HG03039 (cell line): Measurements from ENCODE around the gene CCDC18.
"Not testable (repeated sequence)": the region's sequence is repeated elsewhere in the genome, so short reads cannot be mapped to it uniquely, and the experiment has no call there.

ENCODE experiments used
- ATAC-seq: cut with Tn5 transposase; IDR thresholded peaks from one replicate; pipeline ENCODE4 v1.9.1; 2021; ENCODE audit warnings: mild to moderate bottlenecking, moderate library complexity; ENCODE audit not compliant: unreplicated experiment

CCDC18 gene

DNA sequence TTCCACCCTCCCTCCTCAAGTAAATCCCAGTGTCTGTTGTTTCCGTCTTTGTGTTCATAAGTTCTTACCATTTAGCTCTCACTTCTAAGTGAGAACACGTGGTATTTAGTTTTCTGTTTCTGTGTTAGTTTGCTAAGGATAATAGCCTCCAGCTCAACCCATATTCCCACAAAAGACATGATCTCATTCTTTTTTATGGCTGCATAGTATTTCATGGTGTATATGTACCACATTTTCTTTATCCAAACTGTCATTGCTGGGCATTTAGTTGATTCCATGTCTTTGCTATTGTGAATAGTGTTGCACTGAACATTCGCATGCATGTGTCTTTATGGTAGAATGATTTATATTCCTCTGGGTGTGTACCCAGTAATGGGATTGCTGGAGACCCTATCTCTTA lies 5.9 kb upstream of the CCDC18 start:
- ATAC-seq = not testable (repeated sequence)

DNA sequence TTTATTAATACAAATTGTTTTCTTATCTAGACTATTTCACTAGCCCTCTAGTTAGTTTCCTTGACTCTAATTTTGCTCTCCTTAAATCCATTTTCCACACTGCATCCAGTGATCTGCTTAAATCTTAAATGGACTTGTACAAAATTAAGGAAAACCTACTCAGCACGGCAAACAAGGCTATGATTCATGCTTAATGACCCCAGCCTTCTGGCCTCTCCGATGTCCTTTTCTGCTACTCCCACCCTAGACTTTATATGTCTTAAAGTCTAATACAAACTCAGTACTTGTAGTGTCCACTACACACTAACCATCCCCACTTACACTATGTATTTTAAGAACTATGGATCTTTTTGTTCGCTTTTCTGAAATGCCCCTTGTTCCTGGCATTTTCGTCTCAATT lies 2.5 kb upstream of the CCDC18 start:
- no peak for ATAC-seq

DNA sequence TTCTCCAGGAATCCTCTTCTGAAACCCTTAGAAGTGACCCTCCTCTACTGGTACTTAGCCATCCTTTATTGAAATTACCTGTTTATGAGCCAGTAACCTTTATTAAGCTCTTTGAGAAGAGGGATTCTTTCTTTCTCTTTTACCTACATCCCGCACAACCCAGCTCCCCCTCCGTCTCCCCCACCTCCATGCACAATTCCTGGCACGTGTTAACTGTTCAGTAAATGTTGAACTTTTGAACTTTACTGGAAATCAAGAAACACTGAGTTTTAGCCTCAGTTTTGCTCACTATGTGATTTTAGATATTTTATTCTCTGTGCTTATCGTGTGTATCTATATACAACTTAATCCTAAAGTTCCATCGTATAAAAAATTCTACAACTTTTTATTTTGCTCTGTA lies 2.1 kb upstream of the CCDC18 start:
- no peak for ATAC-seq

DNA sequence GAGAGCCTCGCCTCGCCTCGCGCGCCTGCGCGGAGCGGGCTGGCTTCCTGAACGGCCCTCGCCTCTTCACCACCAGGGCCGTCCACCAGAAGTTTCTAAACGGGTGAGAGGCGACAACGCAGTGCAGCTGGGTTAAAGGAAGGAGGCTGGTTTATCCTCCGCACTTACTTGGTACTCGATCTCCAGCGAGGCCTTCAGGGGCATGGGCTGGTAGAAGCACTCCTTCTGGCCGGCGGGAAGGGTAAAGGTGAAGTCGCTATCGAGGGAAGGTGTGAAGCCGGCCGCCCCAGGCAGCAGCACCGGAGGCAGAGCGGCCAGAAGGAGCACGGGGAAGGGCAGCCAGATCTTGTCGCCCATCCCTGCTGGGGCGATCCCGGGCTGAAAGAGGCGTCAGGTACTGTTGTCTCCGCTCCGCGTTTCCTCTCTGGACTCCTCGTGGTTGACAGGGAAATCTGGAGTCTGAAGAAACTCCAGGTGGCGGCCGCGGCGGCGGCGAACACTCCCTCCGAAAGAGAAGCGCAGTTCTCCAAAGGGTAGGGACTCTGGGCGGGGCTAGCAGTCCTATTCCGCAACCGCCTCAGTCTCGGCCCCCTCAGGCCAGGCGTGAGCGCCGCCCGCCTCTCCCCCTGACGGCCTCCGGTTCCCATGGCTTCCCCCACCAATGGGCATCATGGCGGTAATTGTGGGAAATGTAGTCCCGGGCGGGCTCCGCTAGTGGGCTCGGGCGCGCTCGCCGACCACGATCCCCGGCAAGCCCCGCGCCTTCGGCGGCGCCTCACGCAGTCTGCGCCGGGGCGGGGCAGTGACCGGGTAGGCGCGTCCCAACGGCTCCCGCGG lies 420 bp upstream of the CCDC18 start, which contains the start of gene TMED5:
TSS of gene TMED5 (minus strand) at position 528 of the 837 bp plus-strand sequence. CDS start at position 357, 171 bp downstream.
- ATAC-seq = peak; percentile 88

DNA sequence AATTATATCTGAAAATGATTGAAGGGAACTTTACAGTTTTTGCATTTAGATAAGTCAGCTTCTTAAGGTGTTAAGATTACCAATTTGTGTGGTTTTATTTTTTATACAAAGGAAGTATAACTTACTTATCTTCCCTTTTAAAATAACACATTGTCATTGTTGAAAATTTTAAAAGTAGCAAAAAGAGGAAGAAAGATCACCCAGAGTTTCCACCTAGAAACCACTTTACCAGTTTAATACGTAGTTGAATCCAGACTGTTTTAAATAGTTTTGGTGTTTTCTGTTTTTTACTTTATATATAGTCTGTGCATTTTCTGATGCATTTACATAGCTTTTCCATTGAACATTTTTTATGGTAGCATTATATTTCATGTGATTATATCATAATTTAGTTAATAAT lies 6.1 kb downstream of the CCDC18 start:
- ATAC-seq = no peak

DNA sequence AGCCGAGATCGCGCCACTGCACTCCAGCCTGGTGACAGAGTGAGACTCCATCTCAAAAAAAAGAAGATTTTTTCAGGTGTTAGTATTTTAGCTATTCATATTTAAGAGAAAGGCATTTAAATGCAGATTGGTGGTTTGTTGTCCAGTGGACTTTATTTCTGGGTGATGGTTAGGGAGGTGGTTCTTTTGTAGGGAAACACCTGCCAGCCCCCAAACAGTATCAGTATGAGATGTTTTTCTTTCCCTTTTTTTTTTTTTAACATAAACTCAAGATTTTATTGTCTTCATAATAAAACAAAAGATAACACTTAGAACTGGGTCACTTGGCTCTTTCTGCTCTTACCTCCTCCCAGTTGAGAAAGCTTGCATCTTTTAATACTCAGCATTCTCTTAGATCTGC lies 9.9 kb downstream of the CCDC18 start:
- ATAC-seq = no peak

DNA sequence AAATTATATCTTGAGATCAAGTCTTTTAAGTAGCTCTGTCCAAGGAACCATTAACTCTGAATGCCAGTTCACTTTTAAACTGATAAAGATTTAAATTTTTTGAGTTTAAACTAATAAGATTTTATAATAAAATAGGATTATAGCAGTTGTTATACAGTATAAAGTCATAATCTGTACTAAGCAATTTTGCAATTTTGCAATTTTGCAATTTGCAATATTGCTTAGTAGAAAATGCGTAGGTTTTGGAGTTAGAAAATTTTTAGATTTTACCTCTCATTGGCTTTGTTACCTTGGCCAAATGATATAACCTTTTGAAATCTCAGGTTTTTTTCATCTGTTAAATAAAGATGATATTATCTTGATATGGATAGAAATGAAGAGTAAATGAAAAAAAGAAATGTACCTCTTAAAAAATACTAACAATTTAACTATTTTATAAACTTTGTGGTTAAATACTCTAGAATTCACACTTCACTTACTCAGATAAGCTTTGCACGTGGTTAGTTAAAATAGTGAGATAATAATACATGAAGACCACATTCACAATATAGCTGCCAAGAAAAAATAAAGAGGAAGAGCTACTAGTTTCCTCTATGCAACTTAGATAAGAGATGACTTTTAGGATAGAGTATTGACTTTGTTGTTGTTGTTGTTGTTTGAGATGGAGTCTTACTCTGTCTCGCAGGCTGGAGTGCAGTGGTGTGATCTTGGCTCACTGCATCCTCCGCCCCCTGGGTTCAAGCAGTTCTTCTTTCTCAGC lies 13.9 kb downstream of the CCDC18 start:
- no peak for ATAC-seq

DNA sequence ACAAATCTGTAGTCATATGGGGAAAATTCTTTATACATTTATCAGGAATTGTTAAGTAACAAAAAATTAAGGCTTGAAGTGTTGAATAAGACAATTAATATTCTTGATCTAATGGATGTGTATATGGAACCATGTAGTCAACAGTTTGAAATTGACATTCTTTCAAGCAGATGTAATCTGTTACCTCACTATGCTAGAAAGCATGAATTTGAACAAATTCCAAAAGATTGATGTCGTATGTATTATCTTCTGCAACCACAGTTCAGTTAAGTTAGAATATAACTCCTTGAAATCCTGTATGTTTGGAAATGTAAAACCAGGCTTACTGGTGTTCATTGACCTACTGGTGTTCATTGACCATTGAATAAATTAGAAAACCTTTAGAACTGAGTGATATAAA lies 16.1 kb downstream of the CCDC18 start:
- no peak for ATAC-seq

DNA sequence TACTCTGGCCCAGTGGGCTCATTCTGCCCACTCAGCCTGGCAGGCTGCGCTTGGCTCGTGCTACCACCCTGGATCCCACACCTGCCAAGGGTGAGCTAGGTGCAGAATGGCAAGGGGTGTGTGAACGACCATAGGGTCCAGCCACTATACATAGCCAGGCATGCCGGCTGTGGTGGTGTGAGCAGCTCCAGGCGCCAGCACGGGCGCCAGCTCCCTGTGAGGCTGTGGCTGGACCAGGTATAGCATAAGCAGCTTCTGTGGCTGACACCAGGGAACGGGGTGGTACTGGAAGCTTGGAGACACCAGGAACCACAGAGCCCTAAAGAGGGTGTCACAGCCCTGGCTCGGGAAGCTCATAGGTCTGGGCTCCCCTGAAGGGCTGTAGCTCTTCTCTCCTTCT lies 18.6 kb downstream of the CCDC18 start:
- ATAC-seq = no peak

DNA sequence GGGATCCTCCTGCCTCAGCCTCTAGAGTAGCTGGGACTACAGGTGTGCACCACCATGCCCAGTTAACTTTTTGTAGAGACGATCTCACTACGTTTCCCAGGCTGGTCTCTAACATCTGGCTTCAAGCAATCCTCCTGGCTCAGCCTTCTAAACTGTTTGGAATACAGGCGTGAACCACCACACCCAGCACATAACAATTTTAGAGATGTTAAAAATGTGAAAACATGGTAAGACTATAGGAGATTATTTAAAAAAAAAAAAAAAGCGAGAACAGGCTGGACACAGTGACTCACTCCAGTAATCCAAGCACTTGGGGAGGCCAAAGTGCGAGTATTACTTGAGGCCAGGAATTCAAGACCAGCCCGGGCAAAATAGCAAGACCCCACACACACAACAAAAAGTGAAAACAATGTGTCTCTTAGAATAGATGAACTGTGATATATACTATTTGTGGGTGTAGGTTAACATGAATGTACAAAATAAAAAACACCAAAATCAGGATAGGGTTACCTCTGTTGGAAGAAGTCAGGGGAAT lies 19.6 kb downstream of the CCDC18 start:
- no peak for ATAC-seq

DNA sequence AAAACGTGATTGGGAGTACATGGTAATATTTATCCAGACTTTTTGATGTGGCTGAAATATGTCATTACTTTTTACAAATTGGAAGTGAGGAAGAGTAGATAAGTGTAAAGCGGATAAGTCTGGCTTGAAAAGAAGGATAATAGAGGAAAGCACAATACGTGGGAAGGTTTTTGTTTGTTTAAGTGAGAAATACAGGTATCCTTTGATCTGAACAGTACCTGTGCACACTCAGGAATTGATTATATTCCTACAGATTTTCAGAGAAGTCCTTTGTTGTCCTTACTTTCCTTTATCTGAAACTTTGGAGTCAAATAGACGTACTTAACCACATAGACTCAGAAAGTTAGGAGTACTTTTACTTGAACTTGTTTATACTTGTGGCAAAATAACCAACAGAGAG lies 20.2 kb downstream of the CCDC18 start:
- no peak for ATAC-seq

DNA sequence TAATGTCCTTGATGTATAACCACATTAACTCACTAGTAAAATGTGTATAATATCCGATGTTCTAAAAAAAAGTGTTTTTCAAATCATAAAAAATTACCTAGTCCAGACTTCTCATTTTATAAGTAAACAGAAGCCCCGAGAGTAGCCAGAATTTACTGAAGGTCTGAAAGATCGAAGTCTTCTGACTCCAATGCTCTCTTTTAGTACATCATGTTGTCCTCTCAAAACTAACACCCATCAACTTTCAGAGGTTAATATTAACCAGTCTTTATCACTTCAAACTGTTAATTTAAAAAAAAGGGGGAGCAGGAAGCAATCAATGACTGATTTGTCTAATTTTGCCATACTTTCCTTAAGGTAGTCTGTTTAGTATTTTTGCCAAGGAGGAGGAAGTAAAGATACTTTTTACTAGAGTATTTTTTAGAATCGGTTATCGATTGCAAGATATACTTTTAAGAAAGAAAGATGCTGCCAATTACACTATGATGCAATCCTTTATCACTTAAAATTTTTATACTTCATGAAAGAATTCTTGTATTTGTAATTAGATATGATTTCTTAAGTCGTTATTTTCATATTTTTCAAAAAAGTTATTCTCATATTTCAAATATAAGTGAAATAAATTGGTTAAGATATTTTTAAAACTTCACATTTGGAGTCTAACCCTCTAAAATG lies 25.5 kb downstream of the CCDC18 start:
- no peak for ATAC-seq

DNA sequence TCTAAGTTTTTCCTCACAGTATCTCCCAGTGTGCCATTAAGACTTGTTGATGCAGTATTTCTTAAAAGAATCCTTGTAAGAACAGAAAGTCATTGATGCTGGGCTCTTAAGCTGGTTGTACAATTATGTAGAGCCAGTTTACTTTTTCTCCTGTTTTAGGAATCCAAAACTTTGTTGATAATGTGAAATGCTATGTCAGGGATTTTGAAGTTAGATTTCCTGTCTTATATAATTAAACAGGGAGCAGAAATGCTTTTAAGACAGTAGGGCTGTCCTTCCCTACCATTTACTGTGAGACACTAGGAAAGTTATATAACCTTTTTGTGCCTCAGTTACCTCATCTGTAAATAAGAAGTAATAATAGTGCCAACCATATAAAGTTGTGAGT lies 26.0 kb downstream of the CCDC18 start:
- ATAC-seq = no peak

DNA sequence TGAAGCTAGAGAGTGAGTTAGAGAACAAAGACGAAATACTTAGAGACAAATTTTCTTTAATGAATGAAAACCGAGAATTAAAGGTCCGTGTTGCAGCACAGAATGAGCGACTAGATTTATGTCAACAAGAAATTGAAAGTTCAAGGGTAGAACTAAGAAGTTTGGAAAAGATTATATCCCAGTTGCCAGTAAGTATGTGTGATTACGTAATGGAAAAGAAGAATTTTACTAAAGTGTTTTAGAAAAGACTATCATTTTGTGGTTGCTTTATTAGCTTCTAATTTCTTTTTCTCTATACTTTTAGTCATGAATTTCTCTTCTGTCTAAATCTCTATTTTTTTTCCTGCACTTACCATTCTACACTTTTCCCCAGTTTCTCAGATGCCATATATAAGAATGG lies 26.7 kb downstream of the CCDC18 start:
- no peak for ATAC-seq

DNA sequence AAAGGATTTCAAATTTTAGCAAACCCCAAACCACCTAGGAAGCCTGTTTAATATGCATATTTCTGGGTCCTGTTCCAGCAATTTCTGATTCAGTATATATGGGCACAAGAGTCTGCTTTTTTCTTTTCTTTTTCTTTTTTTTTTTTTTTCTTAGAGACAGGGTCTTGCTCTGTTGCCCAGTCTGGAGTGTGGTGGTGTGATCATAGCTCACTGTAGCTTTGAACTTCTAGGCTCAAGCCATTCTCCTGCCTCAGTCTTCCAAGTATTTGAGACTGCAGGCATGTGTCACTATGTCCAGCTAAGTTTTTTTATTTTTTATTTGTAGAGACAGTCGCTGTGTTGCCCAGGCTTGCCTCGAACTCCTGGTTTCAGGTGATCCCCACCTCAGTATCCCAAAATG lies 34.8 kb downstream of the CCDC18 start:
- ATAC-seq = no peak

DNA sequence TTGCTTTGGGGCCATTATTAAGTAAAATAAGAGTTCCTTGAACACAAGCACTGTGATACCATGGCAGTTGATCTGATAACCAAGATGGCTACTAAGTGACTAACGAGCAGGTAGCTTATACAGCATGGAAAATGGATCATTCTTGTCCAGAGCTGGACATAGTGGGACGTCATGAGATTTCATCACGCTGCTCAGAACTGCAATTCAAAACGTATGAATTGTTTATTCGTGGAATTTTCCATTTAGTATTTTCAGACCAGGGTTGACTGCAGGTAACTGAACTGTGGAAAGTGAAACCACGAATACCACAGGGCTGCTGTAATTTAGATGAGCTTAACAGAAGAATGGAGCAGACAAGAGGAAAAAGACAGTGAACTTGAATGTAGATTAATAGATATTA lies 38.9 kb downstream of the CCDC18 start:
- ATAC-seq = no peak

DNA sequence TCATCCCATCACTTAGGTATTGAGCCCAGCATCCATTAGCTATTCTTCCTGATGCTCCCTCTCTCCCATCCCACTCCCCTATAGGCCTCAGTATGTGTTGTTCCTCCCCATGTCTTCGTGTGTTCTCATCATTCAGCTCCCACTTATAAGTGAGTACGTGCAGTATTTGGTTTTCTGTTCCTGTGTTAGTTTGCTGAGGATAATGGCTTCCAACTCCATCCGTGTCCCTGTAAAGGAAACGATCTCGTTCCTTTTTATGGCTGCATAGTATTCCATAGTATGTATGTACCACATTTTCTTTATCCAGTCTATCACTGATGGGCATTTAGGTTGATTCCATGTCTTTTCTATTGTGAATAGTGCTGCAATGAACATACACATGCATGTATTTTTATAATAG lies 40.2 kb downstream of the CCDC18 start:
- not testable (repeated sequence) for ATAC-seq

DNA sequence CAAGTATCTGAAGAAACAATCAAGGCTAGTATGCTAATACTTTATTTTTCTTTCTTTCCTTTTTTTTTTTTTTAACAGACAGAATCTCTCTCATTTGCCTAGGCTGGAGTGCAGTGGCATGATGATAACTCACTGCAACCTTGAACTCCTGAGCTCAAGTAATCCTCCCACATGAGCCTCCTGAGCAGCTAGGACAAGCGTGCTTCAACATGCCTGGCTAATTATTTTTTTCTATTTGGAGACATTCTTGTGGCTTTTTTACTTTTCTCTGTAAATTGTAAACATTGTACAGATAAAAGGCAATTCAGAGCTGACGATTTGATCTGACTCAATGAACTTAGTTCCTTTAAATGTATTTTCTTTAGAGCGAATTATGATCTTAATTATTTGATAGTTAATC lies 41.4 kb downstream of the CCDC18 start:
- no peak for ATAC-seq

DNA sequence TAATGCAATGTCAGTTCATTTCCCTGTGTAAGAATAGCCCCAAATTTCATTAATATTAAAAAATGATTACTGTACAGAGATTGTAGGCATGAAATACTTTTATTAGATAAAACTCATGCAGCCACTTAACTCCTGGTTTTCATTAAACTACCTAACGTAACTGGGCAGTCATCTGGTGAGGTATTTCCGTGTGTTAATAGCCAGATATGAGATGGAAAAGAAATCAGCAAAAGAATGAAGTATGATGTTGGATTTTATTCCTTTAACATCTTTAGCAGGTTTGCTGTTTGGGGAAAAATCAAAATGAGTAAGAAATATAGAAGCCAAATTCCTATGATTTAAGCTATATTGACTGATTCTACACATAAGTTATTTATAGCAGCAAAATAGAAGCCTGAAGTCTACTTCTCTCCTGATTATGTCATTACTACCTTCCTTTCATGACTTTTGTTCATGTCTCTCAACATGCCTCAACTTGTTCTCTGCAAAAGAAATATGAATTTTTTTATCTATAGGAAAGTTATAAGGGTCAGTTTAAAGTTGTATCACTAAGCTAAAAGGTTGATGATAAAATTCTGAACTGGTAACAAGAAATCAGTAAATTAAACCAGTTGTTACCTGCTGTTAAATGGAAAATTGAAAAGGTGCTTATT lies 42.6 kb downstream of the CCDC18 start:
- ATAC-seq = no peak

DNA sequence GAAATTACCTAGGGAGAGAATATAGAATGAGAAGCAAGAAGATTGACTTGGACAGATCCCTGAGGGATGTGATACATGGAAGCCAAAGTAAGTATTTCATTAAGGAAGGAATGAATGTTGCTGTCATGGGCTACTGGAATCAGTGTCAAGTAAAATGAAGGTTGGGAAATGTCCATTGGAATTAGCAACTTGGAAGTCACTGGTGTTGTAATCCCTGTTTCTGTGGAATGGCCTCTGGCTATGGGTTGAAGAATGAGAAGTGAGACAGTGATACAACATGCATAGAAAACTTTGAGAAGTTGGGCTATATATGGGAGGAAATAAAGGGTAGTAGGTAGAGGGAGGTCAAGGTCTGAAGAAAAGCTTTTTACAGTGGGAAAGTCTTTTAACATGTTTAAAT lies 54.7 kb downstream of the CCDC18 start:
- no peak for ATAC-seq

DNA sequence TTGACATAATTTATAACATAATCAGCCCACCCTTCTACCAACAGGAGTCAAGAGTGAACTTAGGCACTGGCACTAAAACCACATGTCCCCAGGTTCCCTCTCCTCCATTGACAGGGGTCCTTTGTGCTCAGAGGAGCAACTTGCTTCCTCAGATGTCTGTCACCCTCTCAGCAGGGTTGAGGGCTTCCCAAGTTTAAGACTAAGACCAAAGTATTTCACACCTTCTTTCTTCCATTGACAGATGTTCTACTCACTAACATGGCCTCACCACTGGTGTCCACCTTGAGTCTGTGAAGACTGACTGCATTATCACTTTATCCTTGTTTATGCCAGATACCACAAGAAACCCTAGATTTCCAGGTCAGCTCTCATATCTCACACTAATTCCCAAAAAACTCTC lies 56.5 kb downstream of the CCDC18 start:
- ATAC-seq = no peak
